B cell (primary cell): Measurements from ENCODE around the gene RCAN3.

Experiments
- EZH2 ChIP-seq: IDR thresholded peaks from 2 replicates; pipeline ENCODE4 v1.6.1; 2012; ENCODE audit warnings: borderline replicate concordance, low read depth, mild to moderate bottlenecking, moderate library complexity, low read length; ENCODE audit not compliant: insufficient read depth, poor library complexity, severe bottlenecking
- TF ChIP-seq, protein P1 (sequence below): fragments of 200-600 bp; IDR thresholded peaks from one replicate; pipeline ENCODE4 v1.8.0; 2022; ENCODE audit warnings: antibody characterized with exemption, mild to moderate bottlenecking

DNA sequence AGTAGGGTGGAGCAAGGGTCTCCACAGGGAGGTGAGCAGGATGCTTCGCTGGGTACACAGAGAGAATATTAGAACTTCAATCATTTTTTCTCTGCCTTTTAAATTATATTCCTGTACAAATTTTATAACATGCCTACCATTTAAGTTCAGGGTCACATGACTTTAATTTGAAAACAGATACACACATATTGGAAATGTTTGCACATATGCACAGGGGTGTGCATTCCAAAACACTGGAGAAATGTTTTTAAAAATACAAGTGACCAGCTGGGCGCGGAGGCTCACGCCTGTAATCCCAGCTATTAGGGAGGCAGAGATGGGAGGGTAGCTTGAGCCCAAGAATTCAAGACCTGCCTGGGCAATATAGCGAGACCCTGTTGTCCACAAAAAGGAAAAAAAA is 47.4 kb upstream of the RCAN3 start:
- TF ChIP-seq, protein P1, sequence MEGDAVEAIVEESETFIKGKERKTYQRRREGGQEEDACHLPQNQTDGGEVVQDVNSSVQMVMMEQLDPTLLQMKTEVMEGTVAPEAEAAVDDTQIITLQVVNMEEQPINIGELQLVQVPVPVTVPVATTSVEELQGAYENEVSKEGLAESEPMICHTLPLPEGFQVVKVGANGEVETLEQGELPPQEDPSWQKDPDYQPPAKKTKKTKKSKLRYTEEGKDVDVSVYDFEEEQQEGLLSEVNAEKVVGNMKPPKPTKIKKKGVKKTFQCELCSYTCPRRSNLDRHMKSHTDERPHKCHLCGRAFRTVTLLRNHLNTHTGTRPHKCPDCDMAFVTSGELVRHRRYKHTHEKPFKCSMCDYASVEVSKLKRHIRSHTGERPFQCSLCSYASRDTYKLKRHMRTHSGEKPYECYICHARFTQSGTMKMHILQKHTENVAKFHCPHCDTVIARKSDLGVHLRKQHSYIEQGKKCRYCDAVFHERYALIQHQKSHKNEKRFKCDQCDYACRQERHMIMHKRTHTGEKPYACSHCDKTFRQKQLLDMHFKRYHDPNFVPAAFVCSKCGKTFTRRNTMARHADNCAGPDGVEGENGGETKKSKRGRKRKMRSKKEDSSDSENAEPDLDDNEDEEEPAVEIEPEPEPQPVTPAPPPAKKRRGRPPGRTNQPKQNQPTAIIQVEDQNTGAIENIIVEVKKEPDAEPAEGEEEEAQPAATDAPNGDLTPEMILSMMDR = no peak
- TF ChIP-seq EZH2 = no peak
